GM23338 (cell line): ENCODE results near the gene ESYT2.

ENCODE experiments used
- EZH2 ChIP-seq: fragments of 200-600 bp; sonication (generic); IDR thresholded peaks from one replicate; pipeline ENCODE4 v1.8.0; 2017; ENCODE audit warnings: antibody characterized with exemption, mild to moderate bottlenecking, low read depth; ENCODE audit not compliant: unreplicated experiment
- EZH2phosphoT487 ChIP-seq: fragments of 200-600 bp; sonication (generic); IDR thresholded peaks from one replicate; pipeline ENCODE4 v1.8.1; 2018; ENCODE audit warnings: antibody characterized with exemption; ENCODE audit not compliant: unreplicated experiment
- POLR2AphosphoS5 ChIP-seq: IDR thresholded peaks from 2 replicates; pipeline ENCODE4 v1.6.1; 2016; ENCODE audit warnings: antibody characterized with exemption, low read depth
- ZNF331 ChIP-seq: fragments of 250-450 bp; sonication (Bioruptor Pico); IDR thresholded peaks from 2 replicates; pipeline ENCODE4 v1.5.0; 2020; ENCODE audit warnings: low read depth, mild to moderate bottlenecking, moderate library complexity
- TF ChIP-seq, protein P1 (sequence below), 2 experiments: fragments of 200-600 bp in 1 of 2; sonication (generic) in 1 of 2; conservative IDR thresholded peaks; 2 replicates each; pipeline versions ENCODE4 v1.5.1 to v1.6.1; 2016 to 2017; ENCODE audit warnings: antibody characterized with exemption in 2 of 2, low read depth in 2 of 2, mild to moderate bottlenecking in 2 of 2, moderate library complexity in 1 of 2
- TF ChIP-seq, protein P2 (sequence below): IDR thresholded peaks from 2 replicates; pipeline ENCODE4 v1.6.1; 2016; ENCODE audit warnings: antibody characterized with exemption
- TF ChIP-seq, protein P3 (sequence below): IDR thresholded peaks from one replicate; pipeline ENCODE4 v1.6.1; 2018; ENCODE audit warnings: antibody characterized with exemption; ENCODE audit not compliant: unreplicated experiment

DNA sequence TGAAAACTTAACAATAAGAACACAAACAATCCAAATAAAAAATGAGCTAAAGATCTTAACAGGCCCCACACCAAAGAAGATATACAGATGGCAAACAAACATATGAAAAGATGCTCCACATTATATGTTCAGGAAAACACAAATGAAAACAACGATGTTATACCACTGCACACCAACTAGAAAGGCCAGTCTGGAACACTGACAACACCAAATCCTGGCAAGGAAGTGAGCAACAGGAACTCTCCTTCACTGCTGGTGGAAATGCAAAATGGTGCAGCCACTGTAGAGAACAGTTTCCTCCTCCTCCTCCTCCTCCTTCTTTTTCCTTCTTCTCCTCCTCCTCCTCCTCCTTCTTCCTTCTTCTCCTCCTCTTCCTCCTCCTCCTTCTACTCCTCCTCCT lies 112.5 kb downstream of the ESYT2 start:
- TF ChIP-seq, protein P1, sequence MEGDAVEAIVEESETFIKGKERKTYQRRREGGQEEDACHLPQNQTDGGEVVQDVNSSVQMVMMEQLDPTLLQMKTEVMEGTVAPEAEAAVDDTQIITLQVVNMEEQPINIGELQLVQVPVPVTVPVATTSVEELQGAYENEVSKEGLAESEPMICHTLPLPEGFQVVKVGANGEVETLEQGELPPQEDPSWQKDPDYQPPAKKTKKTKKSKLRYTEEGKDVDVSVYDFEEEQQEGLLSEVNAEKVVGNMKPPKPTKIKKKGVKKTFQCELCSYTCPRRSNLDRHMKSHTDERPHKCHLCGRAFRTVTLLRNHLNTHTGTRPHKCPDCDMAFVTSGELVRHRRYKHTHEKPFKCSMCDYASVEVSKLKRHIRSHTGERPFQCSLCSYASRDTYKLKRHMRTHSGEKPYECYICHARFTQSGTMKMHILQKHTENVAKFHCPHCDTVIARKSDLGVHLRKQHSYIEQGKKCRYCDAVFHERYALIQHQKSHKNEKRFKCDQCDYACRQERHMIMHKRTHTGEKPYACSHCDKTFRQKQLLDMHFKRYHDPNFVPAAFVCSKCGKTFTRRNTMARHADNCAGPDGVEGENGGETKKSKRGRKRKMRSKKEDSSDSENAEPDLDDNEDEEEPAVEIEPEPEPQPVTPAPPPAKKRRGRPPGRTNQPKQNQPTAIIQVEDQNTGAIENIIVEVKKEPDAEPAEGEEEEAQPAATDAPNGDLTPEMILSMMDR (conservative IDR thresholded peaks at IDR 0.05; ENCODE audit: low read depth in 2 of 2): no peak
- TF ChIP-seq POLR2AphosphoS5 (no peak), ZNF331 (CRISPR knock-in tag) (no peak), EZH2 (no peak), EZH2phosphoT487 (no peak)
- TF ChIP-seq, protein P2, sequence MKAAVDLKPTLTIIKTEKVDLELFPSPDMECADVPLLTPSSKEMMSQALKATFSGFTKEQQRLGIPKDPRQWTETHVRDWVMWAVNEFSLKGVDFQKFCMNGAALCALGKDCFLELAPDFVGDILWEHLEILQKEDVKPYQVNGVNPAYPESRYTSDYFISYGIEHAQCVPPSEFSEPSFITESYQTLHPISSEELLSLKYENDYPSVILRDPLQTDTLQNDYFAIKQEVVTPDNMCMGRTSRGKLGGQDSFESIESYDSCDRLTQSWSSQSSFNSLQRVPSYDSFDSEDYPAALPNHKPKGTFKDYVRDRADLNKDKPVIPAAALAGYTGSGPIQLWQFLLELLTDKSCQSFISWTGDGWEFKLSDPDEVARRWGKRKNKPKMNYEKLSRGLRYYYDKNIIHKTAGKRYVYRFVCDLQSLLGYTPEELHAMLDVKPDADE: no peak
- TF ChIP-seq, protein P3, sequence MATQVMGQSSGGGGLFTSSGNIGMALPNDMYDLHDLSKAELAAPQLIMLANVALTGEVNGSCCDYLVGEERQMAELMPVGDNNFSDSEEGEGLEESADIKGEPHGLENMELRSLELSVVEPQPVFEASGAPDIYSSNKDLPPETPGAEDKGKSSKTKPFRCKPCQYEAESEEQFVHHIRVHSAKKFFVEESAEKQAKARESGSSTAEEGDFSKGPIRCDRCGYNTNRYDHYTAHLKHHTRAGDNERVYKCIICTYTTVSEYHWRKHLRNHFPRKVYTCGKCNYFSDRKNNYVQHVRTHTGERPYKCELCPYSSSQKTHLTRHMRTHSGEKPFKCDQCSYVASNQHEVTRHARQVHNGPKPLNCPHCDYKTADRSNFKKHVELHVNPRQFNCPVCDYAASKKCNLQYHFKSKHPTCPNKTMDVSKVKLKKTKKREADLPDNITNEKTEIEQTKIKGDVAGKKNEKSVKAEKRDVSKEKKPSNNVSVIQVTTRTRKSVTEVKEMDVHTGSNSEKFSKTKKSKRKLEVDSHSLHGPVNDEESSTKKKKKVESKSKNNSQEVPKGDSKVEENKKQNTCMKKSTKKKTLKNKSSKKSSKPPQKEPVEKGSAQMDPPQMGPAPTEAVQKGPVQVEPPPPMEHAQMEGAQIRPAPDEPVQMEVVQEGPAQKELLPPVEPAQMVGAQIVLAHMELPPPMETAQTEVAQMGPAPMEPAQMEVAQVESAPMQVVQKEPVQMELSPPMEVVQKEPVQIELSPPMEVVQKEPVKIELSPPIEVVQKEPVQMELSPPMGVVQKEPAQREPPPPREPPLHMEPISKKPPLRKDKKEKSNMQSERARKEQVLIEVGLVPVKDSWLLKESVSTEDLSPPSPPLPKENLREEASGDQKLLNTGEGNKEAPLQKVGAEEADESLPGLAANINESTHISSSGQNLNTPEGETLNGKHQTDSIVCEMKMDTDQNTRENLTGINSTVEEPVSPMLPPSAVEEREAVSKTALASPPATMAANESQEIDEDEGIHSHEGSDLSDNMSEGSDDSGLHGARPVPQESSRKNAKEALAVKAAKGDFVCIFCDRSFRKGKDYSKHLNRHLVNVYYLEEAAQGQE: no peak
